Uterus (tissue), 4 donors: ENCODE results near the gene PTX4. TPM values are rescaled to one million over a fixed set of nuclear protein-coding genes. Genes with fewer than 3 reads are reported as not detected.
A peak's percentile ranks its signal among the peaks of the same experiment; 100 is the strongest.

ENCODE experiments used
- DNase-seq, 2 donors: peaks; one replicate each; pipeline ENCODE4 v3.0.0-alpha.2; 2019 to 2020
- H3K27ac ChIP-seq, 2 donors: fragments of 200-600 bp; sonication (generic); 1 replicate in 1 of 2; 2 replicates in 1 of 2; pipeline ENCODE4 v1.5.1; 2016 to 2018
- H3K27me3 ChIP-seq, 2 donors: fragments of 200-600 bp; sonication (generic); one replicate each; pipeline ENCODE4 v1.5.1; 2018 to 2019; ENCODE audit warnings: control low read depth in 1 of 2
- H3K36me3 ChIP-seq, 2 donors: fragments of 200-600 bp; sonication (generic); one replicate each; pipeline ENCODE4 v1.5.1; 2019; ENCODE audit warnings: control low read depth in 1 of 2
- H3K4me1 ChIP-seq, 2 donors: fragments of 200-600 bp; sonication (generic); one replicate each; pipeline ENCODE4 v1.5.1; 2018 to 2019; ENCODE audit warnings: control low read depth in 1 of 2
- H3K4me3 ChIP-seq, 2 donors: fragments of 200-600 bp; sonication (generic); 1 replicate in 1 of 2; 2 replicates in 1 of 2; pipeline ENCODE4 v1.5.1; 2018 to 2019; ENCODE audit warnings: mild to moderate bottlenecking in 1 of 2
- H3K9me3 ChIP-seq, 2 donors: fragments of 200-600 bp; sonication (generic); one replicate each; pipeline ENCODE4 v1.5.1; 2019; ENCODE audit warnings: control low read depth in 1 of 2
- POLR2A ChIP-seq, 2 donors: fragments of 450-650 bp; IDR thresholded peaks; one replicate each; pipeline ENCODE4 v1.6.1; 2016; ENCODE audit warnings: antibody characterized with exemption in 2 of 2, mild to moderate bottlenecking in 1 of 2, moderate library complexity in 1 of 2
- intact Hi-C: fragments of 100-400 bp; cut with DNase I; formaldehyde crosslinking; loops from one replicate; pipeline ENCODE4 v1.15.1; 2023; ENCODE audit warnings: low total_unique reads
- total RNA-seq, 4 donors: library from RNA; depleted of rRNA in 3 of 4; stranded (reverse); fragments of >200 nt in 3 of 4; gene quantifications; one replicate each; pipeline versions ENCODE4 v1.1.0 to v1.2.4, GENCODE V29; 2014 to 2023
- TF ChIP-seq, protein P1 (sequence below), 4 experiments: fragments of 200-600 bp in 2 of 4; fragments of 450-650 bp in 2 of 4; sonication (generic) in 2 of 4; IDR thresholded peaks; one replicate each; pipeline ENCODE4 v1.5.1; 2016 to 2019; ENCODE audit warnings: antibody characterized with exemption in 4 of 4, mild to moderate bottlenecking in 2 of 4, moderate library complexity in 1 of 4
- donor health status: DM: yes; HTN: yes; CAD: no.

Gene PTX4
- total RNA-seq, 4 donors from 2014 or later = 0.28 to 0.52 TPM; not detected in 2

DNA sequence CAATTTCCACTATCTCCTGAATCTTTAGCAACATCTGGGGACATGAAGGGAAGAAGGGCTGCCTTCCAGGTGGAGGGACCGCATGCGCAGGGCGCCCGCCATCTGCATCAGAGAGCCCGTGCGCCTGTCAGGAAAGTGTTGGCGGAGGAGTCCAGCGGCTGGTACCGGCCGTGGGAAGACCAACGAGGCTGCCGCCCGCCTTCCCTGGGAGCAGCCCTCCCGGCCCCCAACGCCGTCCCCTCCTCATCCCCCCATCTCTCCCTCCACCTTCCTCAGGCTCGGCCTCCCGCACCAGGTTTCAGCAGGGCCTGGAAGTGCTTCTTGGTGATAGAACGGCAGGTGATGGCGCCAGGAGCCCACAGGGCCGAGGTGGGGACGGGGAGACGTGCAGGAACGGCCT, 22.7 kb downstream of the PTX4 start:
- Histone ChIP-seq H3K36me3 (no peaks in the 10 kb centered on the region), H3K27me3 (no peaks in the 10 kb centered on the region), H3K4me3 (no peak overlapping the region), H3K9me3 (no peaks in the 10 kb centered on the region), H3K27ac (no peak overlapping the region), H3K4me1 (no peaks in the 10 kb centered on the region)
- intact Hi-C loops = no loop called here
- DNase-seq = no peak
- no peak for TF ChIP-seq POLR2A (IDR thresholded peaks at IDR 0.05)
- TF ChIP-seq, protein P1, sequence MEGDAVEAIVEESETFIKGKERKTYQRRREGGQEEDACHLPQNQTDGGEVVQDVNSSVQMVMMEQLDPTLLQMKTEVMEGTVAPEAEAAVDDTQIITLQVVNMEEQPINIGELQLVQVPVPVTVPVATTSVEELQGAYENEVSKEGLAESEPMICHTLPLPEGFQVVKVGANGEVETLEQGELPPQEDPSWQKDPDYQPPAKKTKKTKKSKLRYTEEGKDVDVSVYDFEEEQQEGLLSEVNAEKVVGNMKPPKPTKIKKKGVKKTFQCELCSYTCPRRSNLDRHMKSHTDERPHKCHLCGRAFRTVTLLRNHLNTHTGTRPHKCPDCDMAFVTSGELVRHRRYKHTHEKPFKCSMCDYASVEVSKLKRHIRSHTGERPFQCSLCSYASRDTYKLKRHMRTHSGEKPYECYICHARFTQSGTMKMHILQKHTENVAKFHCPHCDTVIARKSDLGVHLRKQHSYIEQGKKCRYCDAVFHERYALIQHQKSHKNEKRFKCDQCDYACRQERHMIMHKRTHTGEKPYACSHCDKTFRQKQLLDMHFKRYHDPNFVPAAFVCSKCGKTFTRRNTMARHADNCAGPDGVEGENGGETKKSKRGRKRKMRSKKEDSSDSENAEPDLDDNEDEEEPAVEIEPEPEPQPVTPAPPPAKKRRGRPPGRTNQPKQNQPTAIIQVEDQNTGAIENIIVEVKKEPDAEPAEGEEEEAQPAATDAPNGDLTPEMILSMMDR (IDR thresholded peaks at IDR 0.05) = no peak

DNA sequence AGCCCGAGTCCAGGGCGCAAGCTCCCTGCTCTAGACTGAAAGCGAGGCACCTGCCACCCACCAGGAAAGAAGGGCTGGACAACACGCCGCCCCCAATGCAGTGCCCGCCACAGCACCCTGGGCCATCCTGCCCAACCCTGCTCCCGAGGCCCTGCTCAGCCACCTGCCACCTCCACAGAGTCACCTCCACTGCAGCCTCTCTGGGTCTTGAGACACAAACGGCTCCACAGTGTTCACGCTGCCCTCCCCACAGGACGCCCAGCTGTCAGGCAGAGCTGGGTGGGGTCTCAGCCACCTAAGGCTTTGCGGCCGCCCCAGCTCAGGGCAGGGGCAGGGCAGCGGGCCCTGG, 23.2 kb downstream of the PTX4 start:
- H3K36me3 ChIP-seq = no peaks in the 10 kb centered on the region
- intact Hi-C loops = no loop called here
- H3K9me3 ChIP-seq = no peaks in the 10 kb centered on the region
- H3K4me1 ChIP-seq = no peaks in the 10 kb centered on the region
- TF ChIP-seq, protein P1 (IDR thresholded peaks at IDR 0.05) = no peak
- TF ChIP-seq POLR2A (IDR thresholded peaks at IDR 0.05) = no peak
- no peak overlapping the region for H3K4me3 ChIP-seq
- no peak for DNase-seq
- no peaks in the 10 kb centered on the region for H3K27me3 ChIP-seq
- H3K27ac ChIP-seq = no peak overlapping the region

DNA sequence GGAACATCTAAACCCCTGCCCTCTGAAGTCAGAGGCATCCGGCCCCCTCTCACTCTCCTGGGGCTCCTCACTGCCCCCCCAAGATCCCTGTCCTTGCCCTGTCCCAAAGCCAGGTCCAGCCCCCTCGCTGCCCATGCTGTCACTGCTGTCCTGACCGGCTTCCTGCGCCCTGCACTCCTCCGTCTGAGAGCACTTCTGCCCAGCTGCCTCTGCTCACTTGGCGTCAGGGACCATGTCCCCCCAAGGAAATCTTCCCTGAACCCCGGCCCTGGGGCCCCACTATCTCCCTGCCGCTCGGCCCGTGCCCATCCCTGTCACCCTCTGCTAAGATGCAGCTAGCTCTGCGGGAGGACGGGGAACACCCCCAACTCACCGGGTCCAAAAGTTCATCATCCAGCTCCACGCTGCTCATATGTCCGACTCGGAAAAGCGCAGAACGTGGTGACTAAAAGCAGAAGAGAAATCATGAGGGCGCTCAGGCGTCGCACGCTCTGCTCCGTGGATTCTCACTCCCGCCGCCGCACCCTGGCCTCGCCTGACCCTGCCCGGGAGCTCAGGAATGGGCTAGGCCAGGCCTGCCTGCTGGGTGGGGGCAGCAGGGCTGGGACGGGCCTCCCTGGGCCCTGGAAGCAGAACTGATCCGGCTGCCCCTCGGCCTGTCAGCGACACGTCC, 23.7 kb downstream of the PTX4 start:
- Histone ChIP-seq H3K36me3 (no peaks in the 10 kb centered on the region), H3K27me3 (no peaks in the 10 kb centered on the region), H3K4me3 (no peak overlapping the region), H3K9me3 (no peaks in the 10 kb centered on the region), H3K27ac (no peak overlapping the region), H3K4me1 (no peaks in the 10 kb centered on the region)
- intact Hi-C loops = no loop called here
- TF ChIP-seq, protein P1 (IDR thresholded peaks at IDR 0.05) = no peak
- no peak for TF ChIP-seq POLR2A (IDR thresholded peaks at IDR 0.05)
- no peak for DNase-seq

DNA sequence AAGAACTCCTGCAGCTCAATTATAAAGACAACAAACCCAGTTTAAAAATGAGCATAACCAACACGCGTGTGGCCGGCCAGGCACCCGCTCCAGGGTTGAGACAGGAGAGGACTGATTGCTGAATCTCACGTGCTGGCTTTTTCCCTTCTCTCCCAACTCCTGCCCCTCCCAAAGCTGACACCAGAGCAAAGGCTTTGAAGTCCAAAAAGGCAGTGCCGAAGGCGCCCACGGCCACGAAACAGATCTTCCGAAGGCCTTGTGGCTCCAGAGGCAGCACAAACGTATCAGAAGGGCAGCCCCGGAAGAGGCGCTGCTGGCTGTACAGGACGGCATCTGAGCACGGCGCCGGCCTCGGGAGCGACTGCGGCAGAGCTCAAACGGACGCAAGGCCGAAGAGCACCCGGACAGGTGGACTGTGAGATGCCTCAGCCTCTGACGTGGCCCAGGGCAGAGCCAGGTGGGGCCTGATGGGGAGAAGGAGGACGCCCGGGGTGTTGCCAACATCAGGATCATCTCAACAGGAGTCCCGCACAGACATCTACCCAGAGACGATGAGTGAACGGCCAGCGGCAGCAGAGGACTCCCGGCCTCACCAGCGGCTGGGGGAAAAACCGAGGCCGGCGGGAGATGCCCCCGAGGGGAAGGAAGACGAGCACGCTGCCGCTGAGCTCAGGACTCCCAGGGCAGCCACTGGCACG, 24.4 kb downstream of the PTX4 start:
- Histone ChIP-seq H3K36me3 (no peaks in the 10 kb centered on the region), H3K4me3 (no peak overlapping the region), H3K27ac (no peak overlapping the region), H3K27me3 (no peaks in the 10 kb centered on the region), H3K9me3 (no peaks in the 10 kb centered on the region), H3K4me1 (no peaks in the 10 kb centered on the region)
- no peak for DNase-seq
- intact Hi-C loops = no loop called here
- TF ChIP-seq, protein P1 (IDR thresholded peaks at IDR 0.05) = no peak
- no peak for TF ChIP-seq POLR2A (IDR thresholded peaks at IDR 0.05)

DNA sequence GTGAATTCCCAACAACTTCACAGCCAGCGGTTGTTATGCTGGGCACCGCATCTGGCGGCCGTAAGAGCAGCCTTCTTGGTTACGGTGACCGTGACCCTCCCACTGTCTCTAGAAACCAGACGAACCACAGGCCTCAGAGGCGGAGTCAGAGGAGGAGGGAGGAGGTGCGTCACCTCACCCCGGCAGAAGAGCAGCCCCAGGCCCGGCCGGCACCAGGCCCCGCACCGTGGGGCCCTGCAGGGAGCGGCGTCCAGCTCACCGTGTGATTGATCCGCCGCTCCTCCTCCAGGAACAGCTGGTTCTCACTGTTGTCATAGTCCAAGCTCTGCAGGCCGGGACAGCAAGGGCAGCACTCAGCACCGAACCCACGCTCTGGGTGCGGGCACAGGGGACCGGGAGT, 27.6 kb downstream of the PTX4 start:
- DNase-seq = peak; percentile 62 to 66
- Histone ChIP-seq H3K4me3 (no peak overlapping the region), H3K27ac (peak overlapping the region; percentile 9 to 54), H3K9me3 (no peaks in the 10 kb centered on the region), H3K27me3 (no peaks in the 10 kb centered on the region), H3K36me3 (no peaks in the 10 kb centered on the region), H3K4me1 (no peaks in the 10 kb centered on the region)
- no peak for TF ChIP-seq POLR2A (IDR thresholded peaks at IDR 0.05)
- TF ChIP-seq, protein P1 (IDR thresholded peaks at IDR 0.05) = no peak
- intact Hi-C loops = no loop called here
